MG63 (cell line): ENCODE data around the gene NUAK2. TPM values are rescaled to one million over a fixed set of nuclear protein-coding genes. Genes with fewer than 3 reads are reported as not detected.
"Not testable (repeated sequence)": the region's sequence is repeated elsewhere in the genome, so short reads cannot be mapped to it uniquely, and the experiment has no call there.

ENCODE experiments used
- DNase-seq: peaks from one replicate; pipeline ENCODE4 v3.0.0-alpha.2; 2020
- H3K27me3 ChIP-seq: fragments of 250-450 bp; sonication (Bioruptor Pico); 2 replicates; pipeline ENCODE4 v1.5.1; 2020; ENCODE audit warnings: mild to moderate bottlenecking, moderate library complexity
- H3K36me3 ChIP-seq: fragments of 250-450 bp; sonication (Bioruptor Pico); 2 replicates; pipeline ENCODE4 v1.5.1; 2020; ENCODE audit warnings: mild to moderate bottlenecking, moderate library complexity
- H3K4me3 ChIP-seq: fragments of 250-450 bp; sonication (Bioruptor Pico); 2 replicates; pipeline ENCODE4 v1.5.1; 2020; ENCODE audit warnings: mild to moderate bottlenecking, moderate library complexity
- H3K9me3 ChIP-seq: fragments of 250-450 bp; sonication (Bioruptor Pico); 2 replicates; pipeline ENCODE4 v1.5.1; 2020; ENCODE audit warnings: mild to moderate bottlenecking, moderate library complexity
- total RNA-seq: library from RNA; depleted of rRNA; stranded (reverse); fragments of >200 nt; shearing (Covaris generic); gene quantifications from 2 replicates; pipeline ENCODE4 v1.2.3, GENCODE V29; 2014; ENCODE audit warnings: low replicate concordance

NUAK2 gene
- total RNA-seq, 1 experiment from 2014 or later, result 2.4 TPM

DNA sequence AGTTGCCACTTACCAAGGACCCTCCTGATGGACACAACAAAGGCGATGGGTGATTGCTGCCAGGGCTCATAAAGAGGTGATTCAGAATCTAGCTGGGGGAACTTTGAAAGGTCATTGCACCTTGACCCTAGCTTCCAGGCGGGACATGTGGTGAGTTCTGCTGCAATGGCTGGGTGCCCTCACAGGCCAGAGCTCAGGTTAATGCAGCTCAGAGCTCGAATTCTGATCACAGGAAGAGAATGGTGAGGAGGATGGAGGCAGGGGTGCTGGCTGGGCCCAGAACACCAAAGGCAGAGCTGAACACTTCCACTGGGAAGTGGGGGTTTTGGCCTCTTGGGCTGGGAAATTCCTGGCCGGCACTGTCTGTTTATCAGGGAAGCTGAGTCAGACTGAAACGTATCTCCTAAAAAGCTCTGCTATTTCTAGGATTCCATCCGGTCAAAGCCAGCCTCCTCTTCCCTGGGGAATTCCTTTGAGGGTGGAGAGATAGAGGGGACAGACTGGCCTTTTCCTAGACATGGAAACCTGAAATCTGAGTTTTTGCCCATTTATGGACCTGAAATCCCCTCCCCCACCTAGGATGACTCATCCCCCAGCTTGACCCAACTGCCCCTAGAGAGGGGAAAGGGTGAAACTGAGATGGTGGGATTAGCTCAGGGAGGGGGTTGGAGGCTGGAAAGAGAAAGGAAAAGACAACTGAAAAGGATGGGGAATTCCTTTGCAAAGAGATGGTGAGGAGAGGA lies 27.2 kb downstream of the NUAK2 start:
- H3K9me3 ChIP-seq, result no peaks in the 10 kb centered on the region
- no peaks in the 10 kb centered on the region for H3K27me3 ChIP-seq
- DNase-seq, result peak; percentile 89
- H3K4me3 ChIP-seq, result no peak overlapping the region
- no peaks in the 10 kb centered on the region for H3K36me3 ChIP-seq

DNA sequence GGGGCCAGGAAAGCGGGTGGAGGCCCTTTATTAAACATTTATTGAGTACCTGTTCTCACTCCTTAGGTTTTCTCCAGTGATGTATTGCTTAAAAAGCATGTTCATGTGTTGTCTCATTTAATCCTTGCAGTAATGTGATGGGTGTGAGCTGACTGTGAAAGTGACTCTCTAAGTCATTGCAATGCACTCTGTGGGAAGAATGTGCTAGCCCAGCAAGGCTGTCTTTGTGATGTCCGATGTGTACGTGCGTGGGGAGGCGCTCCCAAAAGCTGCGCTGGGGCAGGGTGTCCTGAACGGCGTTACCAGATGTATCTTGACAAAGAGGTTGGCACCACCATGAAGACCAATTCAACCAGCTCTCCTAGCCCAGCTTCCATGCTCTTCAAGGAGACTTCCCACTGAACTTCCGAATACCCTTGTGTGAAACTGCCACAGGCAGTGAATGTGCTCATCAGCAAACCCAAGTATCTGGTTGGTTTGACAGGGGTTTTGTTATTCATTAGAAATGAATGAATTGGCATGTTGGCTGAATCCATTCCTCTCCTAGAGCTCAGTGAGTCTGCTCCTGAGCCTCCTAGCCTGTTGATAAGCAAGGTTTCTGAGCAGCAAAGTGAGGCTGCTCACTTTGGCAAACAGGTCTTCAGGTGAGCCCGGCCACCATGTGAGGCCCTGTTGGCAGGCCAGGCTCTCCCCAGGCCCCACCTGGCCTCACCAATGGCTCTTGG lies 28.0 kb downstream of the NUAK2 start:
- no peaks in the 10 kb centered on the region for H3K36me3 ChIP-seq
- no peaks in the 10 kb centered on the region for H3K9me3 ChIP-seq
- H3K27me3 ChIP-seq, result no peaks in the 10 kb centered on the region
- no peak overlapping the region for H3K4me3 ChIP-seq
- DNase-seq, result no peak

DNA sequence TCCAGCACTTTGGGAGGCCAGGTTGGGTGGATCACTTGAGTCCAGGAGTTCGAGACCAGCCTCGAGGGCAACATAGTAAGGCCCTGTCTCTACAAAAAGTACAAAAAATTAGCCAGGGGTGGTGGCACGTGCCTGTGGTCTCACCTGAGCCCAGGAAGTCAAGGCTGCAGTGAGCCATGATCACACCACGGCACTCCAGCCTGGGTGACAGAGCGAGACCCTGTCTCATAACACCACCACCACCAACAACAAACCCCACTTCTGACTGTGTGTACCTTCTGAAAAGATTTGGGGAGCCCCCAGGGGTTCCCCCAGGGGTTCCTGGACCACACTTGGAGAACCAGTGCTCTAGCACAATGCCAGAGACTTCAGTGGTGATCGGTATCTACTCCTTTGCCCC lies 29.9 kb downstream of the NUAK2 start:
- Histone ChIP-seq H3K27me3 (no peaks in the 10 kb centered on the region), H3K4me3 (no peak overlapping the region), H3K36me3 (no peaks in the 10 kb centered on the region), H3K9me3 (no peaks in the 10 kb centered on the region)
- DNase-seq, result no peak

DNA sequence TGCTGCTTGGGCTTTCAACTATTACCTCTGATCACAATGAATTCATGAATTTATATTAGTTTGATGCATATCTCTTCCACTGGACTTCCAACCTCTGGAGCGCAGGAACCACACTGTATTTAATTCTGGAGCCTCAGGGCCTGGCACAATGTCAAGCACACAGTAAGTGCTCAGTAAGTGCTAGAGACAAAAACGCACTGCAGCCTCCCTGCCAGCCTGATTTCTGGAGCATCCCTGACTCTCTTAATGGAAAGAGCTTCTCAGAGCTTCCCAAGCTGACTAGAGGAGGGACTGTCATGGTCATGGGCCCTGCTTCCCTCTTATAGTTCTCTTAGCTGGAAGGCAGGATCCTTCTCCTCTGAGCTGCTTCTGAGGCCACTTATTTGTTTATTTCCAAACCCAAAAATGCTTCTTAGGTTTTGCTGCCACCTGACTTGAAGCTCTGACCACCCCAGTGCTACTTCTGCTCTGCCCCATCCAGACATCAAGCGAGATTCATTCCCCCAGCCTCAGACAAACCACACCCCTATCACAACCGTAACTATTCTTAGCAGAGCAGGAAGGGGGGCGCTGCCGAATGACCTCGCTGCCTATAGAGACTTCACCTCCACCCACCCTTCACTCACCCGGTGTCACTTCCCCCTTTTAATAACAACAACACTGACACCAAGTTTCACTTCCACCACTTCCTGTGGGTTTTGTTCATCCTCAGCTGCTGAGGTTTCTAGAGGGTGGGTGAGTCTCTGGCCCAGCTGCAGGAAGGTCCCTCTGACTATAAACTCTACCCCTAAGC lies 33.6 kb downstream of the NUAK2 start:
- no peaks in the 10 kb centered on the region for H3K27me3 ChIP-seq
- DNase-seq, result no peak
- no peaks in the 10 kb centered on the region for H3K36me3 ChIP-seq
- no peak overlapping the region for H3K4me3 ChIP-seq
- H3K9me3 ChIP-seq, result no peaks in the 10 kb centered on the region

DNA sequence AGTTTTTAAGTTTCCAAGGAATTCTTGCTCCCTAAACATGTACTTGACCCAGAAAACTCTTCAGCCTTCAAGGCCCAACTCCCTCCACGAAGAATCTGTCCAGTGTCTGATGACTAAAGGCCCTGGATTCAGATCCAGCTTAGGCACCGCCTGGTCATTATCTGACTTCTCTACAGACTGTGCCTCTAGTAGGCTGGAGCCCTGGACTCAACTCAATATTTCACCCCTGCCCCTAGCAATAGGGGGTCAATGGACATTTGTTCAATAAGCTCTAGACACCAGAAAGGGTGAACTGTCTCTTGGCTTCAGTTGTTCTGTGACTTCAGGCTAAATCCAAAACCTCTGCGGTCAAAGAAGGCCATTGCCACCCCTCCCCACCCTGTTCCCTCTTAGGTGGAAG lies 34.5 kb downstream of the NUAK2 start:
- Histone ChIP-seq H3K36me3 (no peaks in the 10 kb centered on the region), H3K9me3 (no peaks in the 10 kb centered on the region), H3K27me3 (no peaks in the 10 kb centered on the region), H3K4me3 (no peak overlapping the region)
- DNase-seq, result no peak

DNA sequence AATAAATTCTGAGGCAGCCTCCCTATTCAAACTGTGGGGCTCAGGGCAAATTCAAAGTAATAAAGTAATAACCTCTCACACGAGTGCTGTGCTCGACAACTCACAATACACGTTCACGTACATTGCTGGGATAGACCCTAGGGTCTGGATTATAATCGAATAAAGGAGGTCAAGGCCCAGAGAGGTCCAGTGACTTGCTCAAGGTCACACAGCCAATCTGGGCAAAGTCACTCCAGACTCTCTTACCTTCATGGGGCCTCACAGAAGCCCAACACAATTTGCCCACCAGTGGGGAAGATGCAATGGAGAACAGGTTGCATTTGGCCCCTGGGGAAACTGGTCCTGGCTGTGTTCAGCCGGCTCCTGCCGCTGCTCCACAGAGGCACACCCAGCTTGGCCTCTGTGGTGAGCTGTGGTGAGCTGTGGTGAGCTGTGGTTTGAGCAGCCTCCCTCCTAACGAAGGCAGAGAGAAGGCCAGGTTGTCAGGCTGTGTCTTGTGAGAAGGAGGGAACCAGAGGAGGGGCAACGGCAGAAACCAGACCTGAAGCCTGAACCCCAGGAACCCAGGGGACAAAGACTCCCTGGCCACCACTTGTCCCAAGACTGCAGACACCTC lies 35.1 kb downstream of the NUAK2 start:
- Histone ChIP-seq H3K36me3 (no peaks in the 10 kb centered on the region), H3K4me3 (no peak overlapping the region), H3K9me3 (no peaks in the 10 kb centered on the region), H3K27me3 (no peaks in the 10 kb centered on the region)
- DNase-seq, result no peak

DNA sequence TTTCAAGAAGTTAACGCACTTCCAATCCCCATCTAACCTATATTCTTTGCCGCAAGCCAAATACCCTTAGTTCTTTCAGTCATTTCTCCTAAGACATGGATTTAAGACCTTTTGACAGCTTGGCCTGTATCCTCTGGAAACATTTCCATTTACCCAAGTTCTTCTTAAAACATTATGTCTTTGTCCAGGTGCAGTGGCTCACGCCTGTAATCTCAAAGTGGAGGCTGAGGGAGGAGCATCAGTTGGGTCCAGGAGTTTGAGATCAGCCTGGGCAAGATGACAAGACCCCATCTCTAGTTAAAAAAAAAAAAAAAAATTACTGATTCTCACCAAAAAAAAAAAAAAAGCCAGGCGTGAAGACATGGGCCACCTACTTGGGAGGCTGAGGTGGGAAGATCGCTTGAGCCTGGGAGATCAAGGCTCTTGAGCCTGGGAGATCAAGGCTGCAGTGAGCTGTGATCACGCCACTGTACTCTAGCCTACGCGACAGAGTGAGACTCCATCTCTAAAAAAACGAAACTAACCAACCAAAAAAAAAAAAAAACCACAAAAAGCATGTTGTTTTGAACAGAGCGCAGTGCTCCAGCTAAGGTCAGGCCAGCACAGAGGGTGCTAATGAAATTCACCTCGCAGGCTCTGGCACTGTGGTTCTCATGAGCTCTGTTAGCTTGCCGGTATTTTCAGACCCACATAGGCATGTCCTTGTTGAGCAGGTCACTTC lies 36.0 kb downstream of the NUAK2 start:
- no peaks in the 10 kb centered on the region for H3K36me3 ChIP-seq
- no peaks in the 10 kb centered on the region for H3K27me3 ChIP-seq
- H3K4me3 ChIP-seq, result no peak overlapping the region
- DNase-seq, result no peak
- no peaks in the 10 kb centered on the region for H3K9me3 ChIP-seq

DNA sequence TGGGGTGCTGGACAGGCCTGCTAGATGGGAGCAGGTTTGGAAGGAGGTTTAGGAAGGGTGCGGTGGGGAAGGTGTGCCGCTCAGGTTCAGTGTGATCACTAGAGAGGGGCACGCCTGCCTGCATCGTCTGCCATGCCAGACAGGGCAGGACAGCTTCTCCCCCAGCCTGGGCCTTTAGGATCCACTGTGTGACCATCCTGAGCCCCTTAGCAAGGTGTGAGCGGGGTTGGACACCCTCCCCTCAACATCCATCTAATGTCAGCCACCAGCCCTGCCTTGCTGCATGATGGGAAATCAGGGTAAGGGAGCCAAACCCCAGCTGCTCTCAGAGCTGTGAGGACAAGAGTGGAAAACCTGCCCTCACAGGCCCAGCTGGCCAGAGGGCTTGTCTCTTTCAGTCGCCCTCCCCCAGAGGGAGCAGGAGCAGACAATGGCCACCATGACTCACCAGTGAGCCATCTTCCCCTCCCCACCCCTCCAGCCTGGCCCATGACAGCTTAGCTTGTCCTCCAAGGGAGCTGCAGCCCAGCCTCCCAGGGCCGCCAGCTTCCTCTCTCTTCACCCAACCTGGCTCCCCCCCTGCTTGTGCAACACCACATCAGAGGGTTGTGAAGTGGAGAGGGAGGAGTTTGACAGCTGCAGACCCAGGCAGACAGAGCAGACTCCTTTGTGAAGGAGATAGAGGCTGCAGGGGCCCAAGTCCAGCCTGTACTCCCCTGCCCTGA lies 37.0 kb downstream of the NUAK2 start:
- H3K4me3 ChIP-seq, result no peak overlapping the region
- H3K9me3 ChIP-seq, result no peaks in the 10 kb centered on the region
- H3K36me3 ChIP-seq, result no peaks in the 10 kb centered on the region
- peak; percentile 100 for DNase-seq
- no peaks in the 10 kb centered on the region for H3K27me3 ChIP-seq

DNA sequence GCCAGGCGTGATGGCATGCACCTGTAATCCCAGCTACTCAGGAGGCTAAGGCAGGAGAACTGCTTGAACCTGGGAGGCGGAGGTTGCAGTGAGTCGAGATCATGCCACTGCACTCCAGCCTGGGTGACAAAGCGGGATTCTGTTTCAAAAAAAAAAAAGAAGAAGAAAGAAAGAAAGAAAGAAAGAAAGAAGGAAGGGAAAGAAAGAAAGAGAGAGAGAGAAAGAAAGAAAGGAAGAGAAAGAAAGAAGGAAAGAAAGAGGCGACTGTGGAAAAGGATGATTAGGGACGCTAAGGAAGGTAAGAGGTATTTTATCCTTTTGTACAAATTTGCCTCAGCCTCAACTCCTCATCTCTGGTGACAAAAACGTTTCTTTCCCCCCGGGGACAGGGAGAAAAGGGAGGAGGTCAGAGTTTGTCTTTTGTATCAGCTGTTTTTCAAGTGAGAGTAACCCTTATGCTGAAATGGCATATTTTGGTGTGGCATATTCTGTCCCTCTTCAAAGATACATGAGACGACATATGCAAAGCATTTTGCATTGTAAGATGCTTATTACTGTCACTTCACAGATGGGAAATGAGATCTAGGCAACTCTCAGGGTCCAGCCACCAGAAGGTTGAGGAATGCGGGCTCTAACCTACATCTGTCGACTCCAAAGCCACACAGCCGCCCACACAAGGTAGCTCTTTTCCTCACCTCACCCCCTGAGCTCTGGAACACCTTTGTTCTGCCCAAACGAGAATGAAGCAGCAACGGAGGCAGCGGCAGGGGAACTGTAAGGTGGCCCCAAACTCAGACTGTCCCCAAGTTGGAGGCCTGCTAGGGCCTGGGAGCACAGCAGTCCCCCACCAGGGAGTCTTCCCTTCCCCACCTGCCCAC lies 38.0 kb downstream of the NUAK2 start:
- H3K4me3 ChIP-seq, result no peak overlapping the region
- H3K9me3 ChIP-seq, result no peaks in the 10 kb centered on the region
- H3K36me3 ChIP-seq, result no peaks in the 10 kb centered on the region
- no peaks in the 10 kb centered on the region for H3K27me3 ChIP-seq
- DNase-seq, result no peak

DNA sequence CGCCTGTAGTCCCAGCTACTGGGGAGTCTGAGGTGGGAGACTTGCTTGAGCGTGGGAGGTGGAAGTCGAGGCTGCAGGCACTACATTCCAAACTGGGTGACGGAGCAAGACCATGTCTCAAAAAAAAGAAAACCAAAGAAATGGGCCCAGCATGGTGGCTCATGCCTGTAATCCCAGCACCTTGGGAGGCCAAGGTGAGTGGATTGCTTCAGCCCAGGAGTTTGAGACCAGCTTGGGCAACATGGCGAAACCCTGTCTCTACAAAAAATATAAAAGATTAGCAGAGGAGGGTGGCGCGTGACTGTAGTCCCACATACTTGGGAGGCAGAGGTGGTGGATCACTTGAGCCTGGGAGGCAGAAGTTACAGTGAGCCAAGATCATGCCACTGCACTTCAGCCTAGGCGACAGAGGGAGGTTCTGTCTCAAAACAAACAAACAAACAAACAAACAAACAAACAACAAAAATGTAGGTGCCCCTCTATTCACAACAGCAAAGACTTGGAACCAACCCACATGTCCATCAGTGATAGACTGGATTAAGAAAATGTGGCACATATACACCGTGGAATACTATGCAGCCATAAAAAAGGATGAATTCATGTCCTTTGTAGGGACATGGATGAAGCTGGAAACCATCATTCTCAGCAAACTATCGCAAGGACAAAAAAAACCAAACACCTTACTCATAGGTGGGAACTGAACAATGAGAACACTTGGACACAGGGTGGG lies 40.7 kb downstream of the NUAK2 start:
- H3K9me3 ChIP-seq, H3K36me3 ChIP-seq, H3K27me3 ChIP-seq, H3K4me3 ChIP-seq, DNase-seq: not testable (repeated sequence)

DNA sequence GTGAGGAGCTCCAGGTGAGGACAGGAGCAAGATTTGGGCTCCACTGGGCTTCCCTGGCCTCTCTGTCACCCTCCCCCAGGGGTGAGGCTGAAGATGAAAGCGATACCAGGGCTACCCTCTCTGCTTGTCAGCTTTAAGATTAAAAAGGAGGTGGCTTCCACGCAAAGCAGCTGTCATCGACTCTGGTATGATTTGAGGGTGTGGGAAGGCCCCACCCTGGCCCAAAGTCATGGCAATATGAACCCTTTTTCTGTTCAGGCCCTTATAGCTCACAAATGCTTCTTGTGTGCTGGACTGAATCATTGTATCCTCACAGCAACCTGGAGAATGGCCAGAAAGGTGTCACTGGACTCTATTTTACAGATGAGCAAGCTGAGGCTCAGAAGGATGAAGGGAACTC lies 41.6 kb downstream of the NUAK2 start:
- Histone ChIP-seq H3K27me3 (no peaks in the 10 kb centered on the region), H3K36me3 (no peaks in the 10 kb centered on the region), H3K4me3 (no peak overlapping the region), H3K9me3 (no peaks in the 10 kb centered on the region)
- no peak for DNase-seq

DNA sequence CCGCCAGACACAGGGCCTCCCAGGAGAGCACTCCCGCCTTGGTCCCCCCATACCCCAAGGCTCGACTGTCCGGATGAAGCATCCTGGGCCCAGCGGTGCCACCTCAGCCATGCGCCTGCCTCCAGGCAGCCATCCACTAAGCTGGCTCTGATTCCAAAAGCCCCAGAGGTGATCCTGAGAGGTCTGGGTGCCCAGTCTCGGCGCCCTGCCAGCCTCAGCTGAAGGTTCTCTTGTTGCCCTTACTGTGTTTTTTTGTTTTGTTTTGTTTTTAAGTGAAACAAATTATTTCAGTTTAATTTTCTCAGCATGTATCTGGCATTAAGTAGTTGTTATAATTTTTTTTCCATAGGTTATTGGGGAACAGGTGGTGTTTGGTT lies 44.9 kb downstream of the NUAK2 start:
- Histone ChIP-seq H3K4me3 (no peak overlapping the region), H3K9me3 (no peaks in the 10 kb centered on the region), H3K36me3 (no peaks in the 10 kb centered on the region; the same call in 1 of the 2 replicates), H3K27me3 (no peaks in the 10 kb centered on the region)
- DNase-seq, result no peak

DNA sequence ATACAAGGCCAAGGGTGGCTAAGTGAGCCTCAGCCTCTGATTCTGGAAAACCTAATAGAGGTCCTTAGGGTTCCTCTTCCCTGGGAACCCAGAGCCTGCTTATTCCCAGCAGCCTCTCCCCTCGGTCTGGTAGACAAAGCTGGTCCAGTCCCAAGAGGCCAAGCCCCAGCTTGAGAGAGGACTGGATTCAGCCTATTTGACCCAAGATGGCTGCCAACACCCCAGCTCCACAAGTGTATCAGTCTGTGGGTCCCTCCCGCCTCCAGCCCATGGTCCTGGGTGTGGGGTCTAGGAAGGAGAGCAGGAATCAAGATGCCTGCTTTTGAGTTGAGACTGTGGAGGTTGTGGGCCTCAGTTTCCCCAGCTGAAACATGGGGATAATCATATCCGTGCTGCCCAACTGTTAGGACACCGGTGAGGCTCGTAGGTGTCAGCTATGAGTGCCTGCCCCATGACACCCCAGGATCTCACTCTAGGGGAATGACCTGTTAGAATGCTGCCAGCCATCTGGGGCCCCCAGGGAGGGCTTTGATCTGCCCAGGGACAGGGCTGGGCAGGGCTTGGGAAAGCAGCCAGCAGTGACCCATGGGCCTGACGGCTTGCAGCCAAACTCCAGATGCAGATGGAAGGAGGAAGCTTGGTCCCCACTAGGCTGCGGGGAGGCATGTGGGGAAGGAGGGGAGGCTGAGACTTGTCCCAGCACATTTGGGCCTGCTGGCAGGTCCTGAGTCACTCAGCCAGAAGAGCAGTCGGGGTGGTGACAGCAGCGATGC lies 45.4 kb downstream of the NUAK2 start:
- DNase-seq, result no peak
- no peaks in the 10 kb centered on the region for H3K27me3 ChIP-seq
- H3K36me3 ChIP-seq, result no peaks in the 10 kb centered on the region; the same call in 1 of the 2 replicates
- H3K9me3 ChIP-seq, result no peaks in the 10 kb centered on the region
- H3K4me3 ChIP-seq, result no peak overlapping the region

DNA sequence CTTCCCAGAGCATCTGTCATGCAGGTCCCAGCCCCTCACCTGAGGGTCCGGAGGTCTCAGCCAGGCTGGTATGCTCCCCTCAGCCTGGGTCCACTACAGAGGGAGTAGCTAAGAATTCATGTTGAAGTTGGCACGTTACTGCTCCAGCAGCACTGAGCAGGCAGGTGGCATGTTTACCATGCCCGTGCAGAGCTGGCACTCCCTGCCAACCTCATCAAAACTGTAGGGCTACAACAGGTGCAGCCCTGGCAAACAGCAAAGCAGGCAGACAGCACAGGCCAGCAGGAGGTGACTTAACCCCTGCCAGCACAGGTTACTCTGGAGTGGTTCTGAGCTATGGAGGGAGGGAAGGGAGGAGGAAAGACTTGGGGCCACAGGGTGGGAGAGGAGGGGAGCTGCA lies 46.4 kb downstream of the NUAK2 start:
- Histone ChIP-seq H3K27me3 (no peaks in the 10 kb centered on the region), H3K9me3 (no peaks in the 10 kb centered on the region), H3K36me3 (no peaks in the 10 kb centered on the region; the same call in 1 of the 2 replicates), H3K4me3 (no peak overlapping the region)
- DNase-seq, result no peak
